GM12878 (cell line): ENCODE results near the gene LILRB3. TPM values are rescaled to one million over a fixed set of nuclear protein-coding genes. Genes with fewer than 3 reads are reported as not detected.

ENCODE experiments used
- BHLHE40 ChIP-seq, 2 experiments: fragments of 450-650 bp in 1 of 2; IDR thresholded peaks; 2 replicates each; pipeline ENCODE4 v1.6.1; 2011 to 2017; ENCODE audit warnings: low read depth in 2 of 2, borderline replicate concordance in 1 of 2, improper control_type of control experiment in 1 of 2, low read length in 1 of 2, mild to moderate bottlenecking in 1 of 2
- CEBPZ ChIP-seq: fragments of 150-350 bp; IDR thresholded peaks from 2 replicates; pipeline ENCODE4 v1.6.1; 2016; ENCODE audit warnings: low read depth, low read length
- KAT2A ChIP-seq: conservative IDR thresholded peaks from 2 replicates; pipeline ENCODE4 v1.6.1; 2011; ENCODE audit warnings: low read depth, low read length; ENCODE audit not compliant: control insufficient read depth
- MAX ChIP-seq: IDR thresholded peaks from 2 replicates; pipeline ENCODE4 v1.6.1; 2012; ENCODE audit warnings: low read depth, low read length, improper control_type of control experiment
- MEF2B ChIP-seq: fragments of 450-650 bp; IDR thresholded peaks from 2 replicates; pipeline ENCODE4 v1.6.1; 2018; ENCODE audit warnings: mild to moderate bottlenecking, moderate library complexity; ENCODE audit not compliant: partially characterized antibody, poor library complexity, severe bottlenecking
- MXI1 ChIP-seq: fragments of 150-350 bp; IDR thresholded peaks from 2 replicates; pipeline ENCODE4 v1.6.1; 2011; ENCODE audit warnings: low read depth, mild to moderate bottlenecking, inconsistent platforms, low read length, improper control_type of control experiment
- NFIC ChIP-seq: IDR thresholded peaks from 2 replicates; pipeline ENCODE4 v1.6.1; 2012; ENCODE audit warnings: low read depth, mild to moderate bottlenecking, inconsistent platforms, low read length, moderate library complexity
- POLR2AphosphoS5 ChIP-seq: IDR thresholded peaks from 2 replicates; pipeline ENCODE4 v1.6.1; 2011; ENCODE audit warnings: mild to moderate bottlenecking, low read length, inconsistent platforms
- RB1 ChIP-seq: fragments of 450-650 bp; formaldehyde crosslinking; IDR thresholded peaks from 2 replicates; pipeline ENCODE4 v1.6.1; 2017; ENCODE audit warnings: mild to moderate bottlenecking, borderline replicate concordance
- SKIL ChIP-seq: fragments of 450-650 bp; IDR thresholded peaks from 2 replicates; pipeline ENCODE4 v1.6.1; 2017; ENCODE audit warnings: mild to moderate bottlenecking, low read depth, inconsistent platforms; ENCODE audit not compliant: poor library complexity, severe bottlenecking
- SREBF2 ChIP-seq: IDR thresholded peaks from 2 replicates; pipeline ENCODE4 v1.6.1; 2012; ENCODE audit warnings: mild to moderate bottlenecking, low read length
- WRNIP1 ChIP-seq: IDR thresholded peaks from 2 replicates; pipeline ENCODE4 v1.6.1; 2011; ENCODE audit warnings: low read depth, low read length, improper control_type of control experiment, borderline replicate concordance
- ZSCAN29 ChIP-seq: fragments of 450-650 bp; IDR thresholded peaks from 2 replicates; pipeline ENCODE4 v1.6.1; 2017; ENCODE audit warnings: mild to moderate bottlenecking, moderate library complexity
- polyA plus RNA-seq, 11 experiments: library from polyadenylated mRNA; depleted of rRNA in 4 of 11; unstranded in 6 of 11; stranded (reverse) in 5 of 11; fragments of >200 nt; fragmentation: Nextera tagmentation in 4 of 11; fragmentation: Illumina TruSeq in 1 of 11; extraction: Ambion mirVana in 4 of 11; extraction: Trizol in 1 of 11; gene quantifications; 1 replicate in 1 of 11; 2 replicates in 10 of 11; pipeline versions ENCODE4 v1.2.1 to v1.2.3, GENCODE V29; 2011 to 2016; ENCODE audit warnings: inconsistent platforms in 2 of 11, missing spikeins in 2 of 11, low read depth in 1 of 11
- total RNA-seq, 4 experiments: library from RNA; depleted of rRNA in 3 of 4; stranded (reverse); fragments of >200 nt in 3 of 4; fragmentation: Illumina TruSeq in 1 of 4; extraction: Trizol in 1 of 4; gene quantifications; 2 replicates each; pipeline versions ENCODE4 v1.2.1 to v1.2.3, GENCODE V29; 2013 to 2021
- TF ChIP-seq, protein P1 (sequence below): IDR thresholded peaks from 2 replicates; pipeline ENCODE4 v1.6.1; 2011; ENCODE audit warnings: borderline replicate concordance, low read depth, mild to moderate bottlenecking, moderate library complexity, mixed read lengths, low read length; ENCODE audit not compliant: insufficient read depth; ENCODE audit errors: extremely low read length
- TF ChIP-seq, protein P2 (sequence below): IDR thresholded peaks from 2 replicates; pipeline ENCODE4 v1.6.1; 2011; ENCODE audit warnings: low read depth, low read length, improper control_type of control experiment, borderline replicate concordance

LILRB3 gene
- total and polyA plus RNA-seq, 10 of the 15 experiments (the other 5 are each of a cell fraction or from before 2014, with no cell fraction given) = 0.04 to 1.1 (median 0.18) TPM; not detected in 1

GRCh38 chr19:54191011-54191810 is 31.6 kb downstream of the LILRB3 start, which contains the start of gene TSEN34 (continued):
- TF ChIP-seq, protein P1, sequence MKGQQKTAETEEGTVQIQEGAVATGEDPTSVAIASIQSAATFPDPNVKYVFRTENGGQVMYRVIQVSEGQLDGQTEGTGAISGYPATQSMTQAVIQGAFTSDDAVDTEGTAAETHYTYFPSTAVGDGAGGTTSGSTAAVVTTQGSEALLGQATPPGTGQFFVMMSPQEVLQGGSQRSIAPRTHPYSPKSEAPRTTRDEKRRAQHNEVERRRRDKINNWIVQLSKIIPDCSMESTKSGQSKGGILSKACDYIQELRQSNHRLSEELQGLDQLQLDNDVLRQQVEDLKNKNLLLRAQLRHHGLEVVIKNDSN = no peak
- no peak for TF ChIP-seq KAT2A
- TF ChIP-seq ZSCAN29 = no peak
- TF ChIP-seq, protein P2, sequence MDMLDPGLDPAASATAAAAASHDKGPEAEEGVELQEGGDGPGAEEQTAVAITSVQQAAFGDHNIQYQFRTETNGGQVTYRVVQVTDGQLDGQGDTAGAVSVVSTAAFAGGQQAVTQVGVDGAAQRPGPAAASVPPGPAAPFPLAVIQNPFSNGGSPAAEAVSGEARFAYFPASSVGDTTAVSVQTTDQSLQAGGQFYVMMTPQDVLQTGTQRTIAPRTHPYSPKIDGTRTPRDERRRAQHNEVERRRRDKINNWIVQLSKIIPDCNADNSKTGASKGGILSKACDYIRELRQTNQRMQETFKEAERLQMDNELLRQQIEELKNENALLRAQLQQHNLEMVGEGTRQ = no peak
- TF ChIP-seq SREBF2 = no peak
- no peak for TF ChIP-seq SKIL
- peak; percentile 49; the same call in 1 of the 2 replicates for TF ChIP-seq RB1
- peak; percentile 30; the same call in 1 of the 2 replicates for TF ChIP-seq MAX
- TF ChIP-seq NFIC = no peak
- TF ChIP-seq MEF2B = peak; percentile 54
- TF ChIP-seq POLR2AphosphoS5 = peak; percentile 65; the same call in 1 of the 2 replicates
- no peak for TF ChIP-seq CEBPZ
- peak; percentile 65 for TF ChIP-seq MXI1
- TF ChIP-seq BHLHE40 (IDR thresholded peaks at IDR 0.05; ENCODE audit: borderline replicate concordance in 1 of 2, low read depth in 2 of 2, low read length in 1 of 2) = peak in 1 of 2 experiments; percentile 69; a peak in 1 of 4 replicates
- no peak for TF ChIP-seq WRNIP1
